Adrenal gland (tissue), 5 donors: Measurements from ENCODE around the gene NAB2.

Experiments used
- POLR2A ChIP-seq, 2 donors: fragments of 450-650 bp; IDR thresholded peaks; one replicate each; pipeline ENCODE4 v1.6.1; 2017; ENCODE audit warnings: antibody characterized with exemption in 2 of 2, mild to moderate bottlenecking in 2 of 2, moderate library complexity in 1 of 2
- TF ChIP-seq, protein P1 (sequence below), 6 experiments: fragments of 450-650 bp in 4 of 6; fragments of 200-600 bp in 2 of 6; sonication (generic) in 1 of 6; IDR thresholded peaks; 1 replicate in 5 of 6; 2 replicates in 1 of 6; pipeline versions ENCODE4 v1.5.1 to v1.8.0; 2016 to 2021; ENCODE audit warnings: antibody characterized with exemption in 6 of 6, mild to moderate bottlenecking in 2 of 6, moderate library complexity in 1 of 6
- donor health status: DM: no; HTN: no; CAD: no.

DNA sequence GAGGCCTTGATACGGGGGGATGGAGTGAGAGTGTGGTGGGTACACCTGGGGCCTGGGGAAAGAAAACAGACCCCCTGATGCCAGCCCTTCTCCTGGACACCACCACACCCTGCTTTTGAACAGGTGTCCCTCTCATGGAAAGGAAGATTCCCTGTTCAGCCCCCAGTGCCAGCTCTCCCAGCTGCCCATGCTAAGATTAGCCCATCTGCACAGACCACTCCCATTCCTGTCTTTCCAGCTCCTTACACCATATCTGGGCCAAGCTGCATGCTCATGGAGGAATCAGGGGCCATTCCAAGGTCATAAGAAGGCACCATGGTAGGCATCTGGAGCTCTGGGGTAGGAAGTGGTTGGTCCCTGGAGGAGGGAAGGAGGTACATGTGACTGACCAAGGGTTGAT lies 9.6 kb downstream of the NAB2 start:
- TF ChIP-seq, protein P1, sequence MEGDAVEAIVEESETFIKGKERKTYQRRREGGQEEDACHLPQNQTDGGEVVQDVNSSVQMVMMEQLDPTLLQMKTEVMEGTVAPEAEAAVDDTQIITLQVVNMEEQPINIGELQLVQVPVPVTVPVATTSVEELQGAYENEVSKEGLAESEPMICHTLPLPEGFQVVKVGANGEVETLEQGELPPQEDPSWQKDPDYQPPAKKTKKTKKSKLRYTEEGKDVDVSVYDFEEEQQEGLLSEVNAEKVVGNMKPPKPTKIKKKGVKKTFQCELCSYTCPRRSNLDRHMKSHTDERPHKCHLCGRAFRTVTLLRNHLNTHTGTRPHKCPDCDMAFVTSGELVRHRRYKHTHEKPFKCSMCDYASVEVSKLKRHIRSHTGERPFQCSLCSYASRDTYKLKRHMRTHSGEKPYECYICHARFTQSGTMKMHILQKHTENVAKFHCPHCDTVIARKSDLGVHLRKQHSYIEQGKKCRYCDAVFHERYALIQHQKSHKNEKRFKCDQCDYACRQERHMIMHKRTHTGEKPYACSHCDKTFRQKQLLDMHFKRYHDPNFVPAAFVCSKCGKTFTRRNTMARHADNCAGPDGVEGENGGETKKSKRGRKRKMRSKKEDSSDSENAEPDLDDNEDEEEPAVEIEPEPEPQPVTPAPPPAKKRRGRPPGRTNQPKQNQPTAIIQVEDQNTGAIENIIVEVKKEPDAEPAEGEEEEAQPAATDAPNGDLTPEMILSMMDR (IDR thresholded peaks at IDR 0.05) = no peak
- no peak for TF ChIP-seq POLR2A (IDR thresholded peaks at IDR 0.05)
